B cell (primary cell): ENCODE data around the gene GMNC. TPM values are rescaled to one million over a fixed set of nuclear protein-coding genes. Genes with fewer than 3 reads are reported as not detected.

Experiments used
- ATAC-seq: fragments of 200-7000 bp; cut with Tn5 transposase; one replicate; pipeline ENCODE4 v1.10.0; 2021; ENCODE audit warnings: low read depth, mild to moderate bottlenecking, moderate number of reproducible peaks, moderate library complexity
- CTCF ChIA-PET: fragments of 350-600 bp; sonication (Branson Sonifier 250); formaldehyde crosslinking; loops from one replicate; lab custom pipeline; 2021; ENCODE audit warnings: antibody characterized with exemption, inconsistent platforms; lab: Charles Lee
- POLR2A ChIA-PET: fragments of 350-600 bp; sonication (Branson Sonifier 250); formaldehyde crosslinking; loops from one replicate; lab custom pipeline; 2021; ENCODE audit warnings: antibody characterized with exemption; lab: Charles Lee
- DNase-seq: peaks from one replicate; pipeline ENCODE4 v3.0.0; 2013
- H2AFZ ChIP-seq: 2 replicates; pipeline ENCODE4 v1.6.1; 2012; ENCODE audit warnings: mild to moderate bottlenecking, low read depth, low read length; ENCODE audit not compliant: insufficient read depth, poor library complexity, severe bottlenecking
- H3K27ac ChIP-seq, 2 donors: 1 replicate in 1 of 2; 2 replicates in 1 of 2; pipeline ENCODE4 v1.5.1; 2012 to 2013; ENCODE audit warnings: low read length in 2 of 2, mild to moderate bottlenecking in 2 of 2, moderate library complexity in 1 of 2
- H3K27me3 ChIP-seq, 4 experiments: fragments of 200-600 bp in 1 of 4; sonication (generic) in 1 of 4; replicated peaks in 1 of 4; 1 replicate in 2 of 4; 2 replicates in 2 of 4; pipeline versions ENCODE4 v1.6.1 to v1.7.0; 2013 to 2016; ENCODE audit warnings: low read length in 3 of 4, mild to moderate bottlenecking in 2 of 4, mixed read lengths in 1 of 4, moderate library complexity in 1 of 4; ENCODE audit not compliant: insufficient read depth in 4 of 4, control insufficient read depth in 3 of 4; ENCODE audit errors: control extremely low read depth in 1 of 4
- H3K36me3 ChIP-seq, 2 experiments: replicated peaks in 1 of 2; 1 replicate in 1 of 2; 2 replicates in 1 of 2; pipeline versions ENCODE4 v1.6.1 to v1.7.1; 2013; ENCODE audit warnings: low read length in 1 of 2; ENCODE audit not compliant: insufficient read depth in 2 of 2, control insufficient read depth in 1 of 2; ENCODE audit errors: control extremely low read depth in 1 of 2, extremely low read depth in 1 of 2
- H3K4me1 ChIP-seq, 2 donors: fragments of 200-600 bp in 1 of 2; sonication (generic) in 1 of 2; 1 replicate in 1 of 2; 2 replicates in 1 of 2; pipeline versions ENCODE4 v1.5.1 to v1.6.1; 2013 to 2017; ENCODE audit warnings: low read length in 2 of 2; ENCODE audit not compliant: control insufficient read depth in 2 of 2, insufficient read depth in 2 of 2
- H3K4me2 ChIP-seq: replicated peaks from 2 replicates; pipeline ENCODE3; 2012; ENCODE audit warnings: mild to moderate bottlenecking, low read depth, low read length; ENCODE audit not compliant: poor library complexity, severe bottlenecking
- H3K4me3 ChIP-seq, 5 experiments: fragments of 200-600 bp in 1 of 5; sonication (generic) in 1 of 5; 1 replicate in 3 of 5; 2 replicates in 2 of 5; pipeline versions ENCODE4 v1.5.1 to v1.7.0; 2011 to 2016; ENCODE audit warnings: low read length in 4 of 5, mild to moderate bottlenecking in 4 of 5, low read depth in 2 of 5, control low read depth in 1 of 5, moderate library complexity in 1 of 5; ENCODE audit not compliant: insufficient read depth in 1 of 5; ENCODE audit errors: control extremely low read depth in 1 of 5, extremely low read depth in 1 of 5
- H3K79me2 ChIP-seq: fragments of 200-600 bp; sonication (generic); one replicate; pipeline ENCODE4 v1.6.0; 2016; ENCODE audit warnings: low read length; ENCODE audit not compliant: control insufficient read depth, insufficient read depth
- H3K9ac ChIP-seq: fragments of 200-600 bp; sonication (generic); 2 replicates; pipeline ENCODE4 v1.6.1; 2017; ENCODE audit warnings: mild to moderate bottlenecking, low read length, moderate library complexity
- H3K9me3 ChIP-seq, 3 donors: one replicate each; pipeline versions ENCODE4 v1.6.1 to v1.7.1; 2013; ENCODE audit warnings: low read length in 2 of 3; ENCODE audit not compliant: control insufficient read depth in 2 of 3, insufficient read depth in 1 of 3; ENCODE audit errors: control extremely low read depth in 1 of 3
- H4K20me1 ChIP-seq: 2 replicates; pipeline ENCODE4 v1.6.0; 2012; ENCODE audit warnings: mild to moderate bottlenecking, low read length; ENCODE audit not compliant: insufficient read depth, control insufficient read depth, poor library complexity, severe bottlenecking
- H3K27ac Mint-ChIP-seq: one replicate; pipeline ENCODE4 v1.8.0; 2021; ENCODE audit warnings: mixed read lengths
- H3K27me3 Mint-ChIP-seq: one replicate; pipeline ENCODE4 v1.8.0; 2021; ENCODE audit warnings: mixed read lengths
- H3K4me1 Mint-ChIP-seq: one replicate; pipeline ENCODE4 v1.8.0; 2021; ENCODE audit warnings: mixed read lengths
- H3K4me3 Mint-ChIP-seq: one replicate; pipeline ENCODE4 v1.8.0; 2021; ENCODE audit warnings: mixed read lengths
- H3K9me3 Mint-ChIP-seq: one replicate; pipeline ENCODE4 v1.8.0; 2022; ENCODE audit warnings: mixed read lengths; ENCODE audit not compliant: insufficient read depth
- CTCF ChIP-seq: fragments of 200-600 bp; IDR thresholded peaks from one replicate; pipeline ENCODE4 v1.8.0; 2022; ENCODE audit warnings: antibody characterized with exemption, mild to moderate bottlenecking
- EZH2 ChIP-seq: IDR thresholded peaks from 2 replicates; pipeline ENCODE4 v1.6.1; 2012; ENCODE audit warnings: borderline replicate concordance, low read depth, mild to moderate bottlenecking, moderate library complexity, low read length; ENCODE audit not compliant: insufficient read depth, poor library complexity, severe bottlenecking
- WGBS: methylation state at CpG from one replicate; pipeline ENCODE4 v1.1.5; 2013; ENCODE audit warnings: missing lambda C conversion rate; ENCODE audit not compliant: insufficient coverage; 5-methylcytosine and 5-hydroxymethylcytosine counted together
- intact Hi-C: fragments of 100-400 bp; cut with micrococcal nuclease; formaldehyde crosslinking; loops from one replicate; pipeline ENCODE4 v1.10.0; 2022
- polyA plus RNA-seq: library from polyadenylated mRNA; depleted of rRNA; stranded (reverse); fragments of >200 nt; gene quantifications from 2 replicates; pipeline ENCODE4 v1.2.3, GENCODE V29; 2012
- total RNA-seq, 2 donors: library from RNA; stranded (reverse); fragments of 120-200 nt in 1 of 2; gene quantifications; 1 replicate in 1 of 2; 2 replicates in 1 of 2; pipeline versions ENCODE4 v1.2.3 to v1.2.4, GENCODE V29; 2013 to 2022

The GMNC gene
- total and polyA plus RNA-seq, 2 donors (not counting 1 experiment from before 2014, with no cell fraction given) = not detected

- no peaks in the 10 kb centered on the region for H3K9me3 Mint-ChIP-seq
- no peak overlapping the region for H3K9ac ChIP-seq
- no peak for ATAC-seq
- no peak overlapping the region for H3K27ac ChIP-seq
- H3K4me1 ChIP-seq = no peaks in the 10 kb centered on the region
- H3K4me1 Mint-ChIP-seq = no peaks in the 10 kb centered on the region
- no peaks in the 10 kb centered on the region for H3K9me3 ChIP-seq
- WGBS = 88% methylated on average over 8 of the region's 8 CpGs
- H3K79me2 ChIP-seq = no peaks in the 10 kb centered on the region
- no peak for DNase-seq
- H3K27ac Mint-ChIP-seq = no peak overlapping the region
- no peaks in the 10 kb centered on the region for H3K36me3 ChIP-seq
- intact Hi-C loops = no loop called here
- H3K4me2 ChIP-seq = no peak overlapping the region
- H3K4me3 Mint-ChIP-seq = no peak overlapping the region
- H3K27me3 Mint-ChIP-seq = no peaks in the 10 kb centered on the region
- no peak overlapping the region for H2AFZ ChIP-seq
- ChIA-PET POLR2A (no interaction called here), CTCF (no interaction called here)
- no peak overlapping the region for H3K4me3 ChIP-seq
- no peaks in the 10 kb centered on the region for H4K20me1 ChIP-seq
- no peaks in the 10 kb centered on the region for H3K27me3 ChIP-seq
- no peak for TF ChIP-seq EZH2
- TF ChIP-seq CTCF = no peak
Measured at GRCh38 chr3:190831225-190831624, 31.3 kb downstream of the GMNC start.

GRCh38 chr3:190830031-190830430, 32.5 kb downstream of the GMNC start:
- no peak overlapping the region for H3K4me3 ChIP-seq
- no peaks in the 10 kb centered on the region for H3K4me1 ChIP-seq
- no peak for DNase-seq
- POLR2A ChIA-PET = no interaction called here
- CTCF ChIA-PET = no interaction called here
- no peak overlapping the region for H2AFZ ChIP-seq
- no peak overlapping the region for H3K4me2 ChIP-seq
- no peak overlapping the region for H3K9ac ChIP-seq
- no peaks in the 10 kb centered on the region for H3K36me3 ChIP-seq
- H3K4me3 Mint-ChIP-seq = no peak overlapping the region
- TF ChIP-seq EZH2 = no peak
- no peak for TF ChIP-seq CTCF
- H3K4me1 Mint-ChIP-seq = no peaks in the 10 kb centered on the region
- WGBS = 93% methylated on average over 2 of the region's 5 CpGs
- no peaks in the 10 kb centered on the region for H3K9me3 Mint-ChIP-seq
- no peaks in the 10 kb centered on the region for H3K79me2 ChIP-seq
- intact Hi-C loops = no loop called here
- no peak for ATAC-seq
- H3K27me3 Mint-ChIP-seq = no peaks in the 10 kb centered on the region
- H3K27ac ChIP-seq = no peak overlapping the region
- no peaks in the 10 kb centered on the region for H3K27me3 ChIP-seq
- no peaks in the 10 kb centered on the region for H3K9me3 ChIP-seq
- H4K20me1 ChIP-seq = no peaks in the 10 kb centered on the region
- H3K27ac Mint-ChIP-seq = no peak overlapping the region
